ENCODE results near the gene GTSE1.

The GTSE1 gene

GRCh38 chr22:46355369-46355995 is 58.8 kb downstream of the GTSE1 start:
- peak; percentile 69 for DNase-seq
- Mint-ChIP-seq H3K27me3 (no peaks in the 10 kb centered on the region), H3K36me3 (ENCODE audit: low read depth) (peaks cover 27% of the 10 kb centered on the region), H3K4me1 (peaks cover 3% of the 10 kb centered on the region), H3K4me3 (no peak overlapping the region), H3K9me3 (no peaks in the 10 kb centered on the region), H3K27ac (no peak overlapping the region)
- peak; percentile 31 for ATAC-seq

GRCh38 chr22:46355996-46356471 is 59.4 kb downstream of the GTSE1 start:
- no peak for DNase-seq
- no peak overlapping the region for H3K27ac Mint-ChIP-seq
- no peak for ATAC-seq
- peaks cover 24% of the 10 kb centered on the region for H3K36me3 Mint-ChIP-seq (ENCODE audit: low read depth)
- peaks cover 3% of the 10 kb centered on the region for H3K4me1 Mint-ChIP-seq
- H3K4me3 Mint-ChIP-seq, result no peak overlapping the region
- no peaks in the 10 kb centered on the region for H3K27me3 Mint-ChIP-seq
- H3K9me3 Mint-ChIP-seq, result no peaks in the 10 kb centered on the region

- H3K27ac Mint-ChIP-seq, result no peak overlapping the region
- ATAC-seq (no peak), DNase-seq (no peak)
- H3K4me1 Mint-ChIP-seq, result peaks cover 3% of the 10 kb centered on the region
- H3K9me3 Mint-ChIP-seq, result no peaks in the 10 kb centered on the region
- no peak overlapping the region for H3K4me3 Mint-ChIP-seq
- peaks cover 24% of the 10 kb centered on the region for H3K36me3 Mint-ChIP-seq (ENCODE audit: low read depth)
- no peaks in the 10 kb centered on the region for H3K27me3 Mint-ChIP-seq
Measured at GRCh38 chr22:46356496-46357480, 60.1 kb downstream of the GTSE1 start.

DNA sequence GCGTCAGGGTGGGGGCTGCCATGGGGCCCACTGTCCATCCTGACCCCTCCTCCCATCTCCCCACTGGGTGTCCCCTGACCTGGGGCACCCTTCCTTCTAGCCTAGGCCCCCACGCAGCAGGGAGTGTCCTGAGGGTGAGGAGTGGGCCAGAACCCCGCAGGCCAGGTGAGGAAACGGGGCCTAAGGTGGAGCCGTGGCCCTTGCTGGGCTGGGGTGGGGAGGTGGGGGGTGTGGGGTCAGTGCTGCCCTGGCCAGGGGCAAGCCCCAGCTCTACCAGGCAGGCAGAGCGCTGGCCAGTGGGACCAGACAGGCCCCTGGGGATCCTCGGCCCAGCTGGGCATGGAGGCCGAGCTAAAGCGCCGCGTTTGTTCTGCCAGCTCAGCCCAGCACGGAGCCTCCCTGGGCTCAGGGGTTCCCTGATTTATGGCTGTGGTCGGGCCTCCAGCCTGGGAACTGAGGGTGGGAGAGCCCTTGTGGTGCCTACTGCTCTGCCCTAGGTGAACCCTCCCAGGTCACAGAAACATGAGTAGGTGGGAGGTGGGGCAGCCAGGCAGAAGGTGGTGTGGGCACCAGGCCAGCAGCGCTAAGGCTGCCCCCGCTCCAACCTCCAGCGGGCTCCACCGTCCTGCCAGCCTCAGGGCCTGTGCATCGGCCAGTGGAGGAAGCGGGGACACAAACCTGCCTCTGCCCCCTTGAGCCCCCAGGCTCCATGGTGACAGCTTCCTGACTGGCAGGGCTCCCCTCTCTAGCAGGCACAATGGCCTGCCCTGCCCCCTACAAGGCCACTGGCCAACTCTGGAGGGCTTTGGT is 61.2 kb downstream of the GTSE1 start:
- DNase-seq (no peak), ATAC-seq (no peak)
- no peaks in the 10 kb centered on the region for H3K4me1 Mint-ChIP-seq
- no peak overlapping the region for H3K4me3 Mint-ChIP-seq
- no peaks in the 10 kb centered on the region for H3K9me3 Mint-ChIP-seq
- no peak overlapping the region for H3K27ac Mint-ChIP-seq
- H3K36me3 Mint-ChIP-seq (ENCODE audit: low read depth), result peaks cover 15% of the 10 kb centered on the region
- no peaks in the 10 kb centered on the region for H3K27me3 Mint-ChIP-seq

DNA sequence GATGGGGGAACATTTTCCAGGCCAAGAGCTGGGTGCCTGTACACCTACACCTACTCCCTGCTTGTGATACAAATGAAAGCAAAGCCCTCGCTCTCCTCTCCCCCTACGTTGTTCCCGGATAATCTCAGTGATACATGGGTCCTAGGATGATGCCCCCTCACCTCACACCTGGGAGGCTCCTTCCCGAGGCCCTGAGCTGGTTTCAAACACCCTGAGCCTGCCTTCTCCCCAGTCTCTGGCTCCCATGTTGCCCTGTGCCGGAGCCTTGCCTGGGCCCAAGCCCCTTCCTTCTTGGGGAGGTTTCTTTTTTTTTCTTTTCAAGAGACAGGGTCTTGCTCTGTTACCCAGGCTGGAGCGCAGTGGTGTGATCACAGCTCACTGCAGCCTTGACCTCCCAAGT is 62.1 kb downstream of the GTSE1 start:
- H3K4me3 Mint-ChIP-seq, result no peak overlapping the region
- no peaks in the 10 kb centered on the region for H3K9me3 Mint-ChIP-seq
- no peaks in the 10 kb centered on the region for H3K27me3 Mint-ChIP-seq
- no peaks in the 10 kb centered on the region for H3K4me1 Mint-ChIP-seq
- no peak overlapping the region for H3K27ac Mint-ChIP-seq
- no peak for ATAC-seq
- no peak for DNase-seq
- H3K36me3 Mint-ChIP-seq (ENCODE audit: low read depth), result peaks cover 11% of the 10 kb centered on the region

- Mint-ChIP-seq H3K27ac (no peak overlapping the region), H3K27me3 (no peaks in the 10 kb centered on the region)
- ATAC-seq, result no peak
Measured at GRCh38 chr22:46359362-46359761, 62.7 kb downstream of the GTSE1 start.

GRCh38 chr22:46360097-46360496 is 63.4 kb downstream of the GTSE1 start:
- Mint-ChIP-seq H3K4me1 (no peaks in the 10 kb centered on the region), H3K9me3 (no peaks in the 10 kb centered on the region), H3K27me3 (no peaks in the 10 kb centered on the region), H3K36me3 (ENCODE audit: low read depth) (peaks cover 9% of the 10 kb centered on the region), H3K4me3 (no peak overlapping the region), H3K27ac (no peak overlapping the region)
- DNase-seq (no peak), ATAC-seq (no peak)

More at GRCh38 chr22:46359362-46359761, 62.7 kb downstream of the GTSE1 start:
- Mint-ChIP-seq H3K4me3 (no peak overlapping the region), H3K4me1 (no peaks in the 10 kb centered on the region), H3K9me3 (no peaks in the 10 kb centered on the region), H3K36me3 (ENCODE audit: low read depth) (peaks cover 9% of the 10 kb centered on the region)
- no peak for DNase-seq

DNA sequence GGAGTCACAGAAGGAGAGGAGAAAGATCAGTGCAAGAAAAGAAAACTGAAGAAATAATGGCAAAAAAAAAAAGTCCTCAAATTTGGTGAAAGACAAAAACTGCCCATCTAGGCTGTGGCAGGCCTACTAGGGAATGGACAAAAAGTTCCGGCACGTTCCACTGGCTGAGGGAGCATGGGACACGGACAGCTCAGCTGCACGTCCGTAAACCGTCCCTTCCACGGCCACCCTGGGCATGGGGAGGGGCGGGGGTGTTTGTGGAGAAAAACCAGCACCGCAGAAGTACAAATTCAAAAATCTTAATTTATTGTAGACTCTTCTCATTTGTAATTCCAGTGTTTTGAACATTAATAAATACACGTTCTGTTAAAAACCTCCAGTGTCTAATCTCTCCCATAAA is 64.2 kb downstream of the GTSE1 start:
- no peak overlapping the region for H3K27ac Mint-ChIP-seq
- H3K9me3 Mint-ChIP-seq, result no peaks in the 10 kb centered on the region
- no peak for DNase-seq
- H3K4me3 Mint-ChIP-seq, result no peak overlapping the region
- H3K36me3 Mint-ChIP-seq (ENCODE audit: low read depth), result peaks cover 5% of the 10 kb centered on the region
- H3K4me1 Mint-ChIP-seq, result no peaks in the 10 kb centered on the region
- ATAC-seq, result no peak
- H3K27me3 Mint-ChIP-seq, result no peaks in the 10 kb centered on the region

DNA sequence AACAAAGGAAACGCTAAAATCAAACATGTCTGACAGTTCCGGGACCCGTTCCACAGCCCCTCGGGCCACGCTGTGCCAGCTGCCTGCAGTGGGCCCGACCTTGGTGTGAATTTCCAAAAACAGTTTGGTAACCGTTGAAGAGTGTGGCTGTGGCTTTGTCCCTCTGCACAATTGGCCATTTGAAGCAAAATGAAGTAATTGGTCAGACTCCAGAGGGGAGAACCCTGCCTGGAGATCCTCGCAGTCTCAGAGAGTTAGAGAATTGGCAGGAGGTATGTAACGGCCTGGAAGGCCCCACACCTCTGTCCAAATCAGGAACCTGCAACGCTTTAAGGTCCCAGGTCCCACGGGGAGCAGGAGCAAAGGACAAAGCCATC is 65.1 kb downstream of the GTSE1 start:
- Mint-ChIP-seq H3K4me3 (no peak overlapping the region), H3K27me3 (no peaks in the 10 kb centered on the region), H3K27ac (no peak overlapping the region), H3K4me1 (no peaks in the 10 kb centered on the region), H3K36me3 (ENCODE audit: low read depth) (peaks cover 5% of the 10 kb centered on the region), H3K9me3 (no peaks in the 10 kb centered on the region)
- no peak for ATAC-seq
- DNase-seq, result no peak

DNA sequence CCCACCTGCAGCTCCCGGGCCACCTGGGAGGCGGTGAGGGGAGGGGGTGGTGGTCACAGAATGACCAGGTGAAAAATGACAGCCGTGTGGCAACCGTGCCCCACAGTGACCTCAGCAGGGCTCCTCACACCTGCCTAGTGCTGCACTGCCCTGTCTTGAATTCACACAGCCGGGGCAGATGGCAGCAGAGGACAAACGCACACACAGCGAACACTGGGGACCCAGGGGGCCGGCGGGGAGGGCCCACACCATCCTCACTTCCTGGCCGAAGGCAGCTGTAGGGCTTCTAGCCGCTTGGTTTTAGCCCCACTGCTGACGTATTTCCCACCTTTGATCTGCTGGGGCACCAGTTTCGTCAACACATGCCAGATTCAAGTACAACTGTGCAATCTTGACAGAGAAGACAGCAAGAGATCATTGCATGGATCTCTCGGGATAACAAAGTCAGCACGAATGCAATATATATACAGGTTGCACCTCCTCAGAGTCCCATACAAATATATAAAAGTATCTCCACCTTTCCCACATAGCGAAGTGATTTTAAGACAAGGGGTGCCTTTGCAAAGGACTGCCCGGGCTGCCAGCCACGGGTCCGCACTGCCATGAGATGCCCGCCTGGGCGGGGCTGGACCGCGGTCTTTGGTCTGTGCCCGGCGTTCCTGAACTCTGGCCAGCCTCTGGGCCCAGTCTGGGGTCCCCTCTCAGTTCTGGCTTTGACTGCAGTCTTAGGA is 65.7 kb downstream of the GTSE1 start:
- no peak overlapping the region for H3K4me3 Mint-ChIP-seq
- H3K4me1 Mint-ChIP-seq, result no peaks in the 10 kb centered on the region
- no peak overlapping the region for H3K27ac Mint-ChIP-seq
- peaks cover 4% of the 10 kb centered on the region for H3K36me3 Mint-ChIP-seq (ENCODE audit: low read depth)
- no peaks in the 10 kb centered on the region for H3K27me3 Mint-ChIP-seq
- DNase-seq, result no peak
- no peaks in the 10 kb centered on the region for H3K9me3 Mint-ChIP-seq
- ATAC-seq, result no peak

- peaks cover 3% of the 10 kb centered on the region for H3K36me3 Mint-ChIP-seq (ENCODE audit: low read depth)
- H3K9me3 Mint-ChIP-seq, result no peaks in the 10 kb centered on the region
- no peak overlapping the region for H3K4me3 Mint-ChIP-seq
- no peaks in the 10 kb centered on the region for H3K4me1 Mint-ChIP-seq
- no peak for ATAC-seq
- H3K27ac Mint-ChIP-seq, result no peak overlapping the region
- DNase-seq, result no peak
- H3K27me3 Mint-ChIP-seq, result no peaks in the 10 kb centered on the region
Measured at GRCh38 chr22:46362934-46363515, 66.4 kb downstream of the GTSE1 start.

- no peaks in the 10 kb centered on the region for H3K4me1 Mint-ChIP-seq
- no peak overlapping the region for H3K27ac Mint-ChIP-seq
- H3K4me3 Mint-ChIP-seq, result no peak overlapping the region
- peaks cover 3% of the 10 kb centered on the region for H3K36me3 Mint-ChIP-seq (ENCODE audit: low read depth)
- no peaks in the 10 kb centered on the region for H3K27me3 Mint-ChIP-seq
- DNase-seq (no peak), ATAC-seq (no peak)
- H3K9me3 Mint-ChIP-seq, result no peaks in the 10 kb centered on the region
Measured at GRCh38 chr22:46363611-46364321, 67.1 kb downstream of the GTSE1 start.
